SK-N-SH (cell line): ENCODE results near the gene MIA.

ENCODE experiments used
- CTCF ChIP-seq: fragments of 200-600 bp; sonication (generic); IDR thresholded peaks from 2 replicates; pipeline ENCODE4 v1.6.1; 2017; ENCODE audit warnings: antibody characterized with exemption, mild to moderate bottlenecking, moderate library complexity
- JUND ChIP-seq: IDR thresholded peaks from 2 replicates; pipeline ENCODE4 v1.4.0; 2012
- MEF2A ChIP-seq: IDR thresholded peaks from 2 replicates; pipeline ENCODE4 v1.4.0; 2012; ENCODE audit warnings: low read depth, borderline replicate concordance
- MXI1 ChIP-seq: IDR thresholded peaks from 2 replicates; pipeline ENCODE4 v1.6.1; 2012; ENCODE audit warnings: mild to moderate bottlenecking, low read depth, low read length, improper control_type of control experiment
- NRF1 ChIP-seq: IDR thresholded peaks from 2 replicates; pipeline ENCODE4 v1.6.1; 2012; ENCODE audit warnings: low read depth, mild to moderate bottlenecking, low read length
- POLR2AphosphoS5 ChIP-seq: IDR thresholded peaks from 2 replicates; pipeline ENCODE4 v1.6.1; 2012; ENCODE audit warnings: low read depth, low read length
- RAD21 ChIP-seq: IDR thresholded peaks from 2 replicates; pipeline ENCODE4 v1.6.1; 2012; ENCODE audit warnings: mild to moderate bottlenecking, low read length
- REST ChIP-seq: IDR thresholded peaks from 2 replicates; pipeline ENCODE4 v1.6.1; 2012; ENCODE audit warnings: mild to moderate bottlenecking, low read depth, low read length, moderate library complexity
- YY1 ChIP-seq: IDR thresholded peaks from 2 replicates; pipeline ENCODE4 v1.4.0; 2012; ENCODE audit warnings: low read depth, mild to moderate bottlenecking

GRCh38 chr19:40768869-40769268 is 6.5 kb upstream of the MIA start:
- no peak for TF ChIP-seq RAD21
- no peak for TF ChIP-seq NRF1
- no peak for TF ChIP-seq CTCF
- TF ChIP-seq MEF2A: no peak
- TF ChIP-seq JUND: no peak
- TF ChIP-seq MXI1: no peak
- no peak for TF ChIP-seq POLR2AphosphoS5
- TF ChIP-seq YY1: no peak
- TF ChIP-seq REST: no peak
